T47D (cell line): Measurements from ENCODE around the gene MYO18B.

Source experiments
- DNase-seq, 2 experiments: peaks; one replicate each; pipeline versions ENCODE4 v3.0.0 to v3.0.0-alpha.2; 2011 to 2012; ENCODE audit warnings: low read depth in 1 of 2, low spot score in 1 of 2
- JUND ChIP-seq: IDR thresholded peaks from 2 replicates; pipeline ENCODE4 v1.6.1; 2012; ENCODE audit warnings: low read depth
- in situ Hi-C: cut with HindIII; loops from 2 replicates; pipeline ENCODE4 v1.10.0; 2016; ENCODE audit warnings: low sequenced_read_pairs, low pct_unique_long_range_greater_than_20kb

MYO18B gene

DNA sequence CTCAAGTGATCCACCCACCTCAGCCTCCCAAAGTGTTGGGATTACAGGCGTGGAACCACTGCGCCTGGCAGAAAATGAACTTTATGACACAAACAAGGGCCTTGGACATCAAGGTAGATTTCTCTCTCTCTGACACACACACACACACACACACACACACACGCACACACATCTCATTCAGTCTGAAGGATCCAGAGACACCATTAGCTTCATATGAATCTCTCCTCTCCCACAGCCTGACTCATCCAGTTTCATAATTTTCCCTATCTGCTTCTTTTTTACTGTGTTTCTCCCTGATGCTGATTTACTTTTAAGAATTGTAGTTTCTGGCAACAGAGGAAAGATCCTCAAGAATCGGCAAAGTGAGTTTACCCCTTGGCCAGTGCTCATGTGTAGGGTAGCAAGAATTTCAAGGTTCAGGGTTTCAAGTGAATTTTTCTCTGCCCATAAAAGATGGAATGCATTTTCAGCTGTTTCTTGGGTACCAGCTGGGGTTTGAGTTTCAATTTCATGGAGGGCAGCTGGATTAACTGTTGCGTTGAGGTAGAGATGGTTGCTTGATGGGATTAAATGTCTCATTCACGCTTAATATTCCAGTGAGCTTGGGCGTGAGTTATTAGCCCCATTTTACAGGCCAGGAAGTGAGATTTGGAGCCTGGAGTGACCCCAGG is 3.5 kb downstream of the MYO18B start:
- no peak for TF ChIP-seq JUND
- in situ Hi-C loops, result no loop called here
- DNase-seq, result no peak

- DNase-seq, result no peak
- TF ChIP-seq JUND, result no peak
- in situ Hi-C loops, result no loop called here
Measured at GRCh38 chr22:25746012-25746373, 4.0 kb downstream of the MYO18B start.

DNA sequence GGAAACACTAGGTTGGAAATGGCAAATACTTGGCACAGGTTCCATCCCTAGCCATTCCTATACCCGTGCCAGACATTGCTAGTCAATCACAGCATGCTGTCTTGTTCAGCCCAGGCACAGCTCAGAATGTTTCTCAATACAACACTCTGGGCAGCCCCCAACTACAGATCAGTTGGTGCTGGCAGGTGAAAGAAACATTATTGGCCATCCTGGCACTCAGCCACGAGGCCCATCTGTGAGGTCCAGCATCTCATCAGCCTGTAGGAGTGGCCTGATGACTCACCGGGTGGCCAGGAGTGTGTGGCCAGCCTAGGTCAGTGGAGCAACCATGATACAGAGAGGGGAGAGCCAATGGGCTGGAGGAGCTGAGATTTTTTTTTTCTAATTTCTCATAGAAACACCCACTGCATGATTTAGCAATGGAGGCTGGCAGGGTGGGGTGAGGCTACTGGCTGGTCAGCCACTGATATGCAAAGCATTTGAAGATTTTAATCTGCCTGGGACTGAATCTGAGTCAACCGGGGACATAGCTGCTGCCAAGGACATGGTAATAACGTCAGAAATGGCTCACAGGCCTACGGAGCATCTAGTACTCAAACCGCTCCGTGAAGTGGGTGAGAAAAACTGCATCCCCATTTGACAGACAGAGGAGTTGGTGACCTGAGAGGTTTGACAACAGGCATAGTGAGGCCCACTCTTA is 5.4 kb downstream of the MYO18B start:
- no peak for DNase-seq
- in situ Hi-C loops, result no loop called here
- no peak for TF ChIP-seq JUND

- in situ Hi-C loops, result no loop called here
- TF ChIP-seq JUND, result no peak
Measured at GRCh38 chr22:25748140-25748539, 6.2 kb downstream of the MYO18B start.

GRCh38 chr22:25748704-25749103 is 6.7 kb downstream of the MYO18B start:
- in situ Hi-C loops, result no loop called here
- DNase-seq, result no peak
- no peak for TF ChIP-seq JUND

More at GRCh38 chr22:25748140-25748539, 6.2 kb downstream of the MYO18B start:
- DNase-seq, result no peak

- in situ Hi-C loops, result no loop called here
- DNase-seq, result no peak
- no peak for TF ChIP-seq JUND
Measured at GRCh38 chr22:25749420-25750169, 7.6 kb downstream of the MYO18B start.

GRCh38 chr22:25750569-25751173 is 8.7 kb downstream of the MYO18B start:
- in situ Hi-C loops, result no loop called here
- TF ChIP-seq JUND, result no peak
- no peak for DNase-seq

GRCh38 chr22:25751174-25751581 is 9.2 kb downstream of the MYO18B start:
- in situ Hi-C loops, result no loop called here
- no peak for TF ChIP-seq JUND
- no peak for DNase-seq

DNA sequence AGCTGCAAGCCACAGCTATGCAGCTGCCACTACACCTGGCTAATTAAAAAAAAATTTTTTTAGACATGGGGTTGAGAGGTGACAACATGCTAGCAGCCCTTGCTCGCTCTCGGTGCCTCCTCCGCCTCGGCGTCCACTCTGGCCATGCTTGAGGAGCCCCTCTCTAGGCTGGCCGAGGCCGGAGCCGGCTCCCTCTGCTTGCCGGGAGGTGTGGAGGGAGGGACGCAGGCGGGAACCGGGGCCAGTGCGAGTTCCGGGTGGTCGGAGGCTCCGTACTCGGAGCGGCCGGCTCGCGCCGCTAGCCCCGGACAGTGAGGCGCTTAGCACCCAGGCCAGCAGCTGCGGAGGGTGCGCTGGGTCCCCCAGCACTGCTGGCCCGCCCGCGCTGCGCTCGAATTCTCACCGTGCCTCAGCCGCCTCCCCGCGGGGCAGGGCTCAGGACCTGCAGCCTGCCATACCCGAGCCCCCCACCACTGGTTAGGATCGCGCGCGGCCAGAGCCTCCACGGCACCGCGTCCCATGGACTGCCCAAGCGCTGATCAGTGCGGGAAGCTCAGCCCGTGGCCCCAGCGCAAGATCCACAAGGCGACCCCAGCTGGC is 10.7 kb downstream of the MYO18B start:
- TF ChIP-seq JUND, result no peak
- in situ Hi-C loops, result no loop called here
- DNase-seq, result no peak

DNA sequence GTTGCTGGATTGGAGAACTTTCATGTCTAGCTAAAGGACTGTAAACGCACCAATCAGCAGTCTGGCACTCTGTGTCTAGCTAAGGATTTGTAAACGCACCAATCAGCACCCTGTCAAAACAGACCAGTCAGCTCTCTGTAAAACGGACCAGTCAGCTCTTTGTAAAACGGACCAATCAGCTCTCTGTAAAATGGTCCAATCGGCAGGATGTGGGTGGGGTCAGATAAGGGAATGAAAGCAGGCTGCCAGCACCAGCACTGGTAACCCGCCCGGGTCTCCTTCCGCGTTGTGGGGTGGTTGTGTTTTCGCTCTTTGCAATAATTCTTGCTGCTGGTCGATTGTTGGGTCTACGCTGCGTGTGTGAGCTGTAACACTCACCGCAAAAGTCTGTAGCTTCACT is 11.3 kb downstream of the MYO18B start:
- TF ChIP-seq JUND, result no peak
- in situ Hi-C loops, result no loop called here
- no peak for DNase-seq

- TF ChIP-seq JUND, result no peak
- in situ Hi-C loops, result no loop called here
- DNase-seq, result no peak
Measured at GRCh38 chr22:25754527-25755202, 12.7 kb downstream of the MYO18B start.

GRCh38 chr22:25757686-25758085 is 15.7 kb downstream of the MYO18B start:
- TF ChIP-seq JUND, result no peak
- in situ Hi-C loops, result no loop called here
- DNase-seq, result no peak

DNA sequence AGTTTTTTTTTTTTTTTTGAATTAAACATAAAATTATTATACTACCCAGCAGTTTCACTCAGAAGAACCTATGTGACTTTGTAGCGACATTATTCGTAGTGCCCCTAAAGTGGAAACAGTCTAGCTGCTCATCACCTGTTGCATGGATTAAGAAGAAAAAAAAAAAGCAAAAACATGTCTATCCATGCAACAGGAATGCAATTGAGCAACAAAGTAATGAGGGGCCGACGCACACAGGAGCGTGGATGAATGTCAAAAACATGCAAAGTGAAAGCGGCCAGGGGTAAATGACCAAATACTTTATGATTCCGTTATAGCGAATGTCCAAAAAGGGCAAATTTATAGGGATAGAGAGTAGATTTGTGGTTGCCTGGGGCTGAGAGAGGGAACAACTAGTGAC is 16.3 kb downstream of the MYO18B start:
- no peak for TF ChIP-seq JUND
- in situ Hi-C loops, result no loop called here
- no peak for DNase-seq
